GM23338 (cell line): ENCODE data around the gene P3H4.

ENCODE experiments used
- CREB1 ChIP-seq: fragments of 250-450 bp; sonication (Bioruptor Pico); IDR thresholded peaks from 2 replicates; pipeline ENCODE4 v1.5.0; 2020; ENCODE audit warnings: low read depth, mild to moderate bottlenecking, moderate library complexity
- ETS1 ChIP-seq: IDR thresholded peaks from 2 replicates; pipeline ENCODE4 v1.6.1; 2016; ENCODE audit warnings: antibody characterized with exemption
- EZH2 ChIP-seq: fragments of 200-600 bp; sonication (generic); IDR thresholded peaks from one replicate; pipeline ENCODE4 v1.8.0; 2017; ENCODE audit warnings: antibody characterized with exemption, mild to moderate bottlenecking, low read depth; ENCODE audit not compliant: unreplicated experiment
- EZH2phosphoT487 ChIP-seq: fragments of 200-600 bp; sonication (generic); IDR thresholded peaks from one replicate; pipeline ENCODE4 v1.8.1; 2018; ENCODE audit warnings: antibody characterized with exemption; ENCODE audit not compliant: unreplicated experiment
- JUNB ChIP-seq: IDR thresholded peaks from one replicate; pipeline ENCODE4 v1.6.1; 2016; ENCODE audit warnings: antibody characterized with exemption; ENCODE audit not compliant: unreplicated experiment
- NANOG ChIP-seq: IDR thresholded peaks from 2 replicates; pipeline ENCODE4 v1.6.1; 2016; ENCODE audit warnings: antibody characterized with exemption, borderline replicate concordance
- POLR2AphosphoS5 ChIP-seq: IDR thresholded peaks from 2 replicates; pipeline ENCODE4 v1.6.1; 2016; ENCODE audit warnings: antibody characterized with exemption, low read depth
- STAT1 ChIP-seq: IDR thresholded peaks from one replicate; pipeline ENCODE4 v1.6.1; 2016; ENCODE audit warnings: antibody characterized with exemption; ENCODE audit not compliant: unreplicated experiment
- ZNF114 ChIP-seq: fragments of 250-450 bp; sonication (Bioruptor Pico); IDR thresholded peaks from 2 replicates; pipeline ENCODE4 v1.5.0; 2020; ENCODE audit warnings: mild to moderate bottlenecking, moderate library complexity
- ZNF331 ChIP-seq: fragments of 250-450 bp; sonication (Bioruptor Pico); IDR thresholded peaks from 2 replicates; pipeline ENCODE4 v1.5.0; 2020; ENCODE audit warnings: low read depth, mild to moderate bottlenecking, moderate library complexity
- ZNF462 ChIP-seq: fragments of 250-450 bp; sonication (Bioruptor Pico); IDR thresholded peaks from 2 replicates; pipeline ENCODE4 v1.5.0; 2020; ENCODE audit warnings: mild to moderate bottlenecking, moderate library complexity
- TF ChIP-seq, protein P1 (sequence below), 2 experiments: fragments of 200-600 bp in 1 of 2; sonication (generic) in 1 of 2; conservative IDR thresholded peaks; 2 replicates each; pipeline versions ENCODE4 v1.5.1 to v1.6.1; 2016 to 2017; ENCODE audit warnings: antibody characterized with exemption in 2 of 2, low read depth in 2 of 2, mild to moderate bottlenecking in 2 of 2, moderate library complexity in 1 of 2
- TF ChIP-seq, protein P2 (sequence below): IDR thresholded peaks from one replicate; pipeline ENCODE4 v1.6.1; 2018; ENCODE audit warnings: antibody characterized with exemption; ENCODE audit not compliant: unreplicated experiment

DNA sequence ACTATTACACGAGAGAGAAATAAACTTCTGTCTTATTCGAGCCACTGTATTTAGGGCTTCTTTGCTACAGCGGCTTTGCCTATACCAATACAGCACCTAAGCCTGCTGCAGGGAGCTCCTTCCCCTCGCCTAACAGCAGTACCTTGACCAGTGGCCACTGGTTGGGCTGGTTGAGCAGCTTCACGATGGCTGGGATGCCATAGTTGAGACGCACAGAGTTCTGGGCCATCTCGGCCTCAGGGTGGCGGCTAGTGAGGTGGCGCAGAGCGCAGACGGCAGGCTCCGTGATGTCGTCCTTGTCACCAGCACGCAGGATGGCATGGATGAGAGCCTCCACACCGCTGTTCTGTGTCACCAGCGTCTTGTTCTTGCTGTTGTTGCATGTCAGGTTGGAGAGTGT, 48.9 kb downstream of the P3H4 start:
- TF ChIP-seq POLR2AphosphoS5 = no peak
- no peak for TF ChIP-seq ZNF114 (CRISPR knock-in tag)
- TF ChIP-seq, protein P1, sequence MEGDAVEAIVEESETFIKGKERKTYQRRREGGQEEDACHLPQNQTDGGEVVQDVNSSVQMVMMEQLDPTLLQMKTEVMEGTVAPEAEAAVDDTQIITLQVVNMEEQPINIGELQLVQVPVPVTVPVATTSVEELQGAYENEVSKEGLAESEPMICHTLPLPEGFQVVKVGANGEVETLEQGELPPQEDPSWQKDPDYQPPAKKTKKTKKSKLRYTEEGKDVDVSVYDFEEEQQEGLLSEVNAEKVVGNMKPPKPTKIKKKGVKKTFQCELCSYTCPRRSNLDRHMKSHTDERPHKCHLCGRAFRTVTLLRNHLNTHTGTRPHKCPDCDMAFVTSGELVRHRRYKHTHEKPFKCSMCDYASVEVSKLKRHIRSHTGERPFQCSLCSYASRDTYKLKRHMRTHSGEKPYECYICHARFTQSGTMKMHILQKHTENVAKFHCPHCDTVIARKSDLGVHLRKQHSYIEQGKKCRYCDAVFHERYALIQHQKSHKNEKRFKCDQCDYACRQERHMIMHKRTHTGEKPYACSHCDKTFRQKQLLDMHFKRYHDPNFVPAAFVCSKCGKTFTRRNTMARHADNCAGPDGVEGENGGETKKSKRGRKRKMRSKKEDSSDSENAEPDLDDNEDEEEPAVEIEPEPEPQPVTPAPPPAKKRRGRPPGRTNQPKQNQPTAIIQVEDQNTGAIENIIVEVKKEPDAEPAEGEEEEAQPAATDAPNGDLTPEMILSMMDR (conservative IDR thresholded peaks at IDR 0.05; ENCODE audit: low read depth in 2 of 2) = no peak
- no peak for TF ChIP-seq EZH2
- TF ChIP-seq, protein P2, sequence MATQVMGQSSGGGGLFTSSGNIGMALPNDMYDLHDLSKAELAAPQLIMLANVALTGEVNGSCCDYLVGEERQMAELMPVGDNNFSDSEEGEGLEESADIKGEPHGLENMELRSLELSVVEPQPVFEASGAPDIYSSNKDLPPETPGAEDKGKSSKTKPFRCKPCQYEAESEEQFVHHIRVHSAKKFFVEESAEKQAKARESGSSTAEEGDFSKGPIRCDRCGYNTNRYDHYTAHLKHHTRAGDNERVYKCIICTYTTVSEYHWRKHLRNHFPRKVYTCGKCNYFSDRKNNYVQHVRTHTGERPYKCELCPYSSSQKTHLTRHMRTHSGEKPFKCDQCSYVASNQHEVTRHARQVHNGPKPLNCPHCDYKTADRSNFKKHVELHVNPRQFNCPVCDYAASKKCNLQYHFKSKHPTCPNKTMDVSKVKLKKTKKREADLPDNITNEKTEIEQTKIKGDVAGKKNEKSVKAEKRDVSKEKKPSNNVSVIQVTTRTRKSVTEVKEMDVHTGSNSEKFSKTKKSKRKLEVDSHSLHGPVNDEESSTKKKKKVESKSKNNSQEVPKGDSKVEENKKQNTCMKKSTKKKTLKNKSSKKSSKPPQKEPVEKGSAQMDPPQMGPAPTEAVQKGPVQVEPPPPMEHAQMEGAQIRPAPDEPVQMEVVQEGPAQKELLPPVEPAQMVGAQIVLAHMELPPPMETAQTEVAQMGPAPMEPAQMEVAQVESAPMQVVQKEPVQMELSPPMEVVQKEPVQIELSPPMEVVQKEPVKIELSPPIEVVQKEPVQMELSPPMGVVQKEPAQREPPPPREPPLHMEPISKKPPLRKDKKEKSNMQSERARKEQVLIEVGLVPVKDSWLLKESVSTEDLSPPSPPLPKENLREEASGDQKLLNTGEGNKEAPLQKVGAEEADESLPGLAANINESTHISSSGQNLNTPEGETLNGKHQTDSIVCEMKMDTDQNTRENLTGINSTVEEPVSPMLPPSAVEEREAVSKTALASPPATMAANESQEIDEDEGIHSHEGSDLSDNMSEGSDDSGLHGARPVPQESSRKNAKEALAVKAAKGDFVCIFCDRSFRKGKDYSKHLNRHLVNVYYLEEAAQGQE = no peak
- no peak for TF ChIP-seq EZH2phosphoT487
- no peak for TF ChIP-seq CREB1
- TF ChIP-seq STAT1 = no peak
- no peak for TF ChIP-seq NANOG
- TF ChIP-seq ZNF462 = no peak
- no peak for TF ChIP-seq JUNB
- TF ChIP-seq ETS1 = no peak
- TF ChIP-seq ZNF331 = no peak
